LNCaP clone FGC (cell line): ENCODE data around the gene PTGR3.
A peak's percentile ranks its signal among the peaks of the same experiment; 100 is the strongest.

Experiments
- DNase-seq: peaks from one replicate; pipeline ENCODE4 v3.0.0-alpha.2; 2011; ENCODE audit warnings: low read depth
- H3K4me3 ChIP-seq: 2 replicates; pipeline ENCODE4 v1.5.1; 2011; ENCODE audit warnings: mild to moderate bottlenecking, low read depth, low read length, control low read depth
- TF ChIP-seq, protein P1 (sequence below): IDR thresholded peaks from 2 replicates; pipeline ENCODE4 v1.5.1; 2012; ENCODE audit warnings: mild to moderate bottlenecking; ENCODE audit not compliant: control insufficient read depth, insufficient read depth; ENCODE audit errors: extremely low read depth

The PTGR3 gene

DNA sequence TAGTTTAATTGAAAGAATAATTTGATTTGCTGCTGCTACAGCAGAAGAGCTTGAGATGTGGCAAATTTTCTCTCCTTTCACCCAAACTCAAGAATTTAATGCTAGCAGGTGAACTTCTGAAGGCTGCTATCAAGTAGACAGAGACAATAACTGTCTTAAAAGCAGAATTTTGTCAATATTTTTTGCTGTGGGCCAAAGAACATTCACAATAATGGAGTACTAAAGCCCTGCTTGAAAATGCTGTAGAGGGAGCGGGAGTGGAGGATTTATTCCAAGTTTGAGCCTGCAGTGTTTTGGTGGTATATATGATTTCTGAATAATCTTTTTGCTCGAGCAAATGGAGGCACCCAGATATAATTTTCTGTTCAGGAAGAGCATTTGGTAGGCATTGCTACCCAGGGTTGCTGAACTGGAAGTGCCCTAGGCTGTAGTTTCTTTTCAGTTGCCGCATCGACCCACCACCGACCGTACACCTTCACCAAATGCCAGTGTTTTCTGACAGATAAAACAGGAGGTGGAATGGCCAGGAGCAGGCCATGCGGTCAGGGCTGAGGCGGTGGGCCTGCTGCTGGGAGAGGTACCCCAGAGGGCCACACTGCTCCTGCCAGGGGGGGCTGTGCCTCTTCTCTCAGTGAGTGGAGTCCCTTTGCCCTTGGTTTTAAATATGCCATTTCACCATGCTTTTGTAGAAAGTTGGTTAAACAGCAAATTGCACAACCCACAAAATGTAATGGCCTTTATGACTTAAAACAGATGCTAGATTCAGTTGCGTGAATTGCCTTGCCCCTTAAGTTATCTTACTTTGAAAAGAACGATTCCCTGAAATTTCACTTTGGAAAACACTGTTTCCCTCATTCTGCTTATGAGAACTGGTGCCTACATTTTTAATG, 38.0 kb upstream of the PTGR3 start:
- DNase-seq: no peak
- peak overlapping the region; percentile 47 for H3K4me3 ChIP-seq
- TF ChIP-seq, protein P1, sequence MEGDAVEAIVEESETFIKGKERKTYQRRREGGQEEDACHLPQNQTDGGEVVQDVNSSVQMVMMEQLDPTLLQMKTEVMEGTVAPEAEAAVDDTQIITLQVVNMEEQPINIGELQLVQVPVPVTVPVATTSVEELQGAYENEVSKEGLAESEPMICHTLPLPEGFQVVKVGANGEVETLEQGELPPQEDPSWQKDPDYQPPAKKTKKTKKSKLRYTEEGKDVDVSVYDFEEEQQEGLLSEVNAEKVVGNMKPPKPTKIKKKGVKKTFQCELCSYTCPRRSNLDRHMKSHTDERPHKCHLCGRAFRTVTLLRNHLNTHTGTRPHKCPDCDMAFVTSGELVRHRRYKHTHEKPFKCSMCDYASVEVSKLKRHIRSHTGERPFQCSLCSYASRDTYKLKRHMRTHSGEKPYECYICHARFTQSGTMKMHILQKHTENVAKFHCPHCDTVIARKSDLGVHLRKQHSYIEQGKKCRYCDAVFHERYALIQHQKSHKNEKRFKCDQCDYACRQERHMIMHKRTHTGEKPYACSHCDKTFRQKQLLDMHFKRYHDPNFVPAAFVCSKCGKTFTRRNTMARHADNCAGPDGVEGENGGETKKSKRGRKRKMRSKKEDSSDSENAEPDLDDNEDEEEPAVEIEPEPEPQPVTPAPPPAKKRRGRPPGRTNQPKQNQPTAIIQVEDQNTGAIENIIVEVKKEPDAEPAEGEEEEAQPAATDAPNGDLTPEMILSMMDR: no peak

- TF ChIP-seq, protein P1: peak; percentile 20
- H3K4me3 ChIP-seq: no peak overlapping the region
- no peak for DNase-seq
Observed at GRCh38 chr18:75244351-75245313, 35.7 kb upstream of the PTGR3 start.

GRCh38 chr18:75241705-75242104, 32.8 kb upstream of the PTGR3 start:
- H3K4me3 ChIP-seq: no peak overlapping the region
- DNase-seq: no peak
- TF ChIP-seq, protein P1: no peak

- DNase-seq: no peak
- TF ChIP-seq, protein P1: no peak
- H3K4me3 ChIP-seq: no peak overlapping the region
Observed at GRCh38 chr18:75240433-75240832, 31.5 kb upstream of the PTGR3 start.

DNA sequence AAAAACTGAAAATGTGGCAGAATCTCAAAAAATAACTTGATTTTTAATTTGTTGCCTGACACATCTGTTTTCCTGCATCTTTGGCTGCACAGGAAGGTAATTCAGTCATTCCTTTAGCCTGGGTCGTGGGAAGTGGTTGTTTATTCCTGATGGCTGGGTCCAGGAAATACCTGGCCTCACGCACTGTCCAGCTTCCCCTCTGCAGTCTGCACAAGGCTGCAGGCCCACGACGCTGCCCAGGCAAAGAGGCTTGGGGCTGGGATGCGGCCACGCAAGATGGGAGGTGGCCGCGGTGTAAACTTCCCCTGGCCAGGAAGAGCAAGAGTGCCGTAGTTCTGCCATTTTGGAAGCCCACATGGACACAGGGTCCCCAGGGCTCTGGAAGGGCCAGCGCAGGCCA, 29.8 kb upstream of the PTGR3 start:
- no peak overlapping the region for H3K4me3 ChIP-seq
- TF ChIP-seq, protein P1: no peak
- no peak for DNase-seq

GRCh38 chr18:75238100-75238499, 29.2 kb upstream of the PTGR3 start:
- H3K4me3 ChIP-seq: no peak overlapping the region
- TF ChIP-seq, protein P1: no peak
- DNase-seq: no peak
